CD4-positive, alpha-beta memory T cell (primary cell): ENCODE measurements around the gene EPS8. TPM values are rescaled to one million over a fixed set of nuclear protein-coding genes. Genes with fewer than 3 reads are reported as not detected.

Experiments
- CTCF ChIA-PET: fragments of 350-600 bp; sonication (Branson Sonifier 250); formaldehyde crosslinking; loops from one replicate; lab custom pipeline; 2021; ENCODE audit warnings: inconsistent platforms; ENCODE audit not compliant: partially characterized antibody; lab: Charles Lee
- POLR2A ChIA-PET: fragments of 350-600 bp; sonication (Branson Sonifier 250); formaldehyde crosslinking; loops from one replicate; lab custom pipeline; 2021; ENCODE audit not compliant: partially characterized antibody; lab: Charles Lee
- DNase-seq, 5 donors: peaks; one replicate each; pipeline versions ENCODE4 v3.0.0 to v3.0.0-alpha.2; 2020 to 2022; ENCODE audit warnings: mixed read lengths in 1 of 5
- H3K27ac ChIP-seq: one replicate; pipeline ENCODE4 v1.7.0; 2013; ENCODE audit warnings: low read depth, low read length
- H3K27me3 ChIP-seq: 2 replicates; pipeline ENCODE4 v1.7.0; 2013; ENCODE audit warnings: mild to moderate bottlenecking, low read length, moderate library complexity; ENCODE audit not compliant: insufficient read depth
- H3K36me3 ChIP-seq: 2 replicates; pipeline ENCODE4 v1.7.0; 2013; ENCODE audit warnings: mild to moderate bottlenecking, low read length, moderate library complexity; ENCODE audit not compliant: insufficient read depth
- H3K4me1 ChIP-seq: 2 replicates; pipeline ENCODE4 v1.7.0; 2013; ENCODE audit warnings: mild to moderate bottlenecking, low read length, moderate library complexity; ENCODE audit not compliant: insufficient read depth
- H3K4me3 ChIP-seq, 2 donors: one replicate each; pipeline ENCODE4 v1.7.0; 2013; ENCODE audit warnings: low read length in 2 of 2, mild to moderate bottlenecking in 1 of 2
- H3K9me3 ChIP-seq, 2 donors: one replicate each; pipeline ENCODE4 v1.7.0; 2013; ENCODE audit warnings: low read length in 2 of 2, control low read depth in 1 of 2; ENCODE audit not compliant: control insufficient read depth in 1 of 2
- H3K27ac Mint-ChIP-seq, 7 donors: one replicate each; pipeline ENCODE4 v1.8.0; 2020 to 2021; ENCODE audit warnings: mixed read lengths in 7 of 7, mild to moderate bottlenecking in 6 of 7, inconsistent platforms in 3 of 7, moderate library complexity in 3 of 7
- H3K27me3 Mint-ChIP-seq, 2 donors: one replicate each; pipeline ENCODE4 v1.8.0; 2020 to 2021; ENCODE audit warnings: mixed read lengths in 2 of 2
- H3K36me3 Mint-ChIP-seq, 2 donors: one replicate each; pipeline ENCODE4 v1.8.0; 2020 to 2021; ENCODE audit warnings: mixed read lengths in 2 of 2, inconsistent platforms in 1 of 2, mild to moderate bottlenecking in 1 of 2
- H3K4me1 Mint-ChIP-seq, 4 donors: one replicate each; pipeline ENCODE4 v1.8.0; 2020 to 2021; ENCODE audit warnings: mixed read lengths in 4 of 4, mild to moderate bottlenecking in 1 of 4
- H3K4me3 Mint-ChIP-seq, 8 donors: one replicate each; pipeline ENCODE4 v1.8.0; 2020 to 2021; ENCODE audit warnings: mixed read lengths in 8 of 8, mild to moderate bottlenecking in 7 of 8, moderate library complexity in 6 of 8, inconsistent platforms in 3 of 8
- H3K9me3 Mint-ChIP-seq, 8 donors: one replicate each; pipeline ENCODE4 v1.8.0; 2020 to 2021; ENCODE audit warnings: mixed read lengths in 8 of 8, mild to moderate bottlenecking in 5 of 8, inconsistent platforms in 3 of 8, moderate library complexity in 1 of 8
- intact Hi-C: fragments of 100-400 bp; cut with micrococcal nuclease; formaldehyde crosslinking; loops from one replicate; pipeline ENCODE4 v1.15.1; 2023
- polyA plus RNA-seq, 2 donors: library from polyadenylated mRNA; unstranded; fragments of 300-500 nt; fragmentation: Illumina TruSeq; gene quantifications; one replicate each; pipeline ENCODE4 v1.2.3, GENCODE V29; 2021
- total RNA-seq, 2 experiments: library from RNA; stranded (reverse); gene quantifications; one replicate each; pipeline ENCODE4 v1.2.3, GENCODE V29; 2021

Gene EPS8
- total and polyA plus RNA-seq, 4 experiments from 2014 or later = 2.6 to 4.0 (median 3.6) TPM

- Mint-ChIP-seq H3K36me3 (no peaks in the 10 kb centered on the region), H3K4me1 (no peaks in the 10 kb centered on the region), H3K9me3 (peaks cover 0 to 2% (median 0%) of the 10 kb centered on the region in 8 donors), H3K27ac (no peak overlapping the region), H3K4me3 (no peak overlapping the region), H3K27me3 (no peaks in the 10 kb centered on the region)
- ChIA-PET POLR2A (interaction anchor here (1.1 kb wide), 1 partner anchor 138 kb away, joined by 3 read pairs; no protein-coding TSS in a partner anchor), CTCF (no interaction called here)
- Histone ChIP-seq H3K27ac (no peak overlapping the region), H3K9me3 (no peaks in the 10 kb centered on the region), H3K36me3 (no peaks in the 10 kb centered on the region), H3K4me1 (no peaks in the 10 kb centered on the region), H3K27me3 (no peaks in the 10 kb centered on the region), H3K4me3 (no peak overlapping the region)
- DNase-seq = no peak
- intact Hi-C loops = no loop called here
Observed at GRCh38 chr12:15709551-15709950, 79.6 kb downstream of the EPS8 start.

DNA sequence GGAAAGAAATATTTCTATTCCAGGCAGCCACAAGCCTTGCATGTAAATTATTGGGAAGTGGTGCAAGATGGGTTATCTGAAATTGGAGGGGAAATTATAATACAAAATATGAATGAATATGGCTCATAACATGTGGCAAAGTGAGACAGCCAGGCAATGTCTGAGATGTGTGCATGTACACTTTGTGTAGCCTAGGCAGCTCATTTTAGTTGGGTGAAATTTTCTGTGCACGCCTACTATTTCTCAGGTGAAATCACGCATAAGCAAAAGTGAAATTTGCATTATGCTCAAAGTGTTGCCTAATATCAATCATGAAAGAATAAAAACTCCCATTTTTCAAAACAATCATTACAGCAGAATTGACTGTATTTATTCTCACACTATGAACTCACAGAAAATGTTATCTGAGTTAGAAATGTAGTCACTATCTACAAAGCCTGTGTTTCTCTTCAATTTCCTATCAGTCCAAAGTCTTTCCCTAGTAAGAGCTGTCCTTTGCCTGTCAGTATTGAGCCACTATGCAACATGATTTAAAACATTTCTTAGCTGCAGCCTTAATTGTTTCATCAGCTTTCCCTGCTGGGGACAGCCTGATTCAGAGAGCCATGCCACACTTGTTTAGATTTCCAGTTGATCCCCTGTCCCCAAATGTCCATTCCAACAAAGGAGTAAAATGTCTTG, 80.7 kb downstream of the EPS8 start:
- no peak for DNase-seq
- no peaks in the 10 kb centered on the region for H3K27me3 ChIP-seq
- intact Hi-C loops = no loop called here
- H3K9me3 Mint-ChIP-seq = peaks cover 0 to 2% (median 0%) of the 10 kb centered on the region in 8 donors
- no peaks in the 10 kb centered on the region for H3K27me3 Mint-ChIP-seq
- no peak overlapping the region for H3K4me3 ChIP-seq
- H3K4me1 Mint-ChIP-seq = no peaks in the 10 kb centered on the region
- no peak overlapping the region for H3K27ac ChIP-seq
- no peaks in the 10 kb centered on the region for H3K36me3 ChIP-seq
- POLR2A ChIA-PET = interaction anchor here (1.1 kb wide), 1 partner anchor 137 kb away, joined by 3 read pairs; no protein-coding TSS in a partner anchor
- H3K4me3 Mint-ChIP-seq = no peak overlapping the region
- no peaks in the 10 kb centered on the region for H3K4me1 ChIP-seq
- no peaks in the 10 kb centered on the region for H3K36me3 Mint-ChIP-seq
- H3K9me3 ChIP-seq = no peaks in the 10 kb centered on the region
- no peak overlapping the region for H3K27ac Mint-ChIP-seq
- CTCF ChIA-PET = no interaction called here

DNA sequence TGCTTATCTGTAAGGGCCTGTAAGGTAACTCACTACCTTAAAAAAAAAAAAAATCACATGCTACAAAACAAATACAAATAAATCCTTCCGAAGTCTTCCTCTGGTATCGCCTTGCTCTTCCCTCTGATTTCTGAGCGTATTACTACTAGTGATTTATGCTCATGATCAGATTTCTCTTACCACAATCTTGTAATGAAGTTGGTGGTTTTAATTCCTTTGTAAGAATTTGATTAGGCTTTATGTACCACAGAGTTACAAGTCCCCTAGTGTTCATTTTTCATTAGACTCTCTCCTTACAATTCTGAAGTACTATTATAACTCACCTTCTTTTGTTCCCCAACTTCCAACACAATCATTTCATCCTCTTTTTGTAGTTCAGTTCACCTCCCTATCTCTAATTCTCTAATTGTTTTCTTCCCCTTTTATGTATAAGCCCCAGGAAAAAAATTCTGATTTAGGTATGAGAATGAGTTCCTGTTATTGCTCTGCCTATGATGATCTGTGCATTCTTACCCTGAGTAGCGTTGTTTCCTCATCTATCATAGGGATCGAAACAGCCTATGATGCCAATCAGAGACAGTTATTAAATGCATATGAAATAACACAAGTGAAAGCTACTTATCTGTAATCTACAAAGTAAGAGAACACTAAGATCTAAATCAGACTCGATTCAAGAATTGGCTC, 81.5 kb downstream of the EPS8 start:
- no peaks in the 10 kb centered on the region for H3K27me3 ChIP-seq
- Mint-ChIP-seq H3K27me3 (no peaks in the 10 kb centered on the region), H3K4me1 (no peaks in the 10 kb centered on the region), H3K36me3 (no peaks in the 10 kb centered on the region), H3K4me3 (no peak overlapping the region), H3K9me3 (peaks cover 0 to 2% (median 0%) of the 10 kb centered on the region in 8 donors), H3K27ac (no peak overlapping the region)
- intact Hi-C loops = no loop called here
- no peak overlapping the region for H3K27ac ChIP-seq
- no peak for DNase-seq
- POLR2A ChIA-PET = no interaction called here
- no peaks in the 10 kb centered on the region for H3K9me3 ChIP-seq
- no peaks in the 10 kb centered on the region for H3K36me3 ChIP-seq
- H3K4me3 ChIP-seq = no peak overlapping the region
- no peaks in the 10 kb centered on the region for H3K4me1 ChIP-seq
- CTCF ChIA-PET = no interaction called here

DNA sequence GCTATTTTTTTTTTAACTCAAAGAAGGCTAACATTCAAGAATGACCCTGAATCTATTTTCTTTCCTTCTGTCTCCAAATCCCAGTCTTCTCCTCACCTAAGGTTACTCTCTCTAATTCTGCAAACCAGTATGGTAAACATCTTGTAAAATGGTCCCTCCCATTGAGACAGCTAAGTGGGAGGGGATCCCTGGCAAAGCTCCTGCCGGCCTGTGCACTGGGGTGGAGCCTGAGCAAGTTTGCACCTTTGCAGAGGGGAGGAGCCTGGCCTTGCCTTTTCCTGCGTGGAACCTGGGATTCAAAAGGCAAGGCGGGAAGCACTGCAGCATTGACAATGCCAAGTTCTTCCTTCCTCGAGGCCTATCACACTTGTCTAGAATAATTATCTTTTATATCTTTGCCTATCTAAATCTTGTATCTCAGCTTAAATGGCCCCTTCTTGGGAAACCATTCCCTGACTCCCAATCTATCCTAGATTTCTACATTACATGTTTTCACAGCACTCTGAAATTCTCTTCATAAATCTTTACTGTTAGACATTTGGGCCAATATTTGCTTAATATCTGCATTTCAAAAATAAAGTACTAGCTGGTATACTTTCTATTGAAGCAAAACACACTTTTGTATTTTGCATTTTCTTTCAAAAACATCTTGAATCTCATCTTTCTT, 83.0 kb downstream of the EPS8 start:
- no peaks in the 10 kb centered on the region for H3K27me3 Mint-ChIP-seq
- intact Hi-C loops = no loop called here

DNA sequence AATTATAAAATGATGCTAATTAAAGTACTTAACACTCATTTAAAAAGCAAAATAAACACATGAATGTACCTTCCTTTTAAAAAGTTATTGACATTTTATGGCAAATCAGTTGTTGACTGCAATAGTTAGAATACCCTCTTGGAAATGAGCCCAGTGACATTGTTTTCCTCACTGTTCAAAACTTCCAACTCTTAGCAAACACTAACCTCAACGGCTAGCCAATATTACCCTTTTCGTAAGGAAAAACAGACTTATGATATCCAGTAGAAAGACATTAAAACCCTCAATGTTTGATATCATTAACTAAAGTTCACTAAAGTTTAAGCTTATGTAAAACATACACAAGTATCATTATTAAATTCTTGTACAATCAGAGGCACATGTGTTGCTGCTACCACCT, 83.6 kb downstream of the EPS8 start:
- DNase-seq = no peak
- no peaks in the 10 kb centered on the region for H3K27me3 Mint-ChIP-seq
- H3K36me3 ChIP-seq = no peaks in the 10 kb centered on the region
- H3K4me3 Mint-ChIP-seq = no peak overlapping the region
- no peak overlapping the region for H3K27ac ChIP-seq
- no peak overlapping the region for H3K27ac Mint-ChIP-seq
- no peaks in the 10 kb centered on the region for H3K36me3 Mint-ChIP-seq
- H3K27me3 ChIP-seq = no peaks in the 10 kb centered on the region
- no peak overlapping the region for H3K4me3 ChIP-seq
- intact Hi-C loops = no loop called here
- peaks cover 0 to 2% (median 0%) of the 10 kb centered on the region in 8 donors for H3K9me3 Mint-ChIP-seq
- peaks cover 2% of the 10 kb centered on the region for H3K4me1 ChIP-seq
- no peaks in the 10 kb centered on the region for H3K9me3 ChIP-seq
- H3K4me1 Mint-ChIP-seq = peaks cover 1 to 3% (median 3%) of the 10 kb centered on the region in 4 donors
- CTCF ChIA-PET = interaction anchor here (1.2 to 1.9 kb wide), 2 partner anchors 9 to 62 kb away, joined by 3 to 4 read pairs; no protein-coding TSS in a partner anchor
- POLR2A ChIA-PET = no interaction called here

More for the DNA sequence above, 83.0 kb downstream of the EPS8 start:
- no peak overlapping the region for H3K27ac ChIP-seq
- H3K4me1 Mint-ChIP-seq = peaks cover 0 to 2% (median 0%) of the 10 kb centered on the region in 4 donors
- H3K36me3 ChIP-seq = no peaks in the 10 kb centered on the region
- DNase-seq = no peak
- H3K4me3 Mint-ChIP-seq = no peak overlapping the region
- no peaks in the 10 kb centered on the region for H3K4me1 ChIP-seq
- no peaks in the 10 kb centered on the region for H3K9me3 ChIP-seq
- no peak overlapping the region for H3K27ac Mint-ChIP-seq
- CTCF ChIA-PET = interaction anchor here (1.2 to 1.9 kb wide), 2 partner anchors 9 to 63 kb away, joined by 3 to 4 read pairs; no protein-coding TSS in a partner anchor
- no peaks in the 10 kb centered on the region for H3K27me3 ChIP-seq
- peaks cover 0 to 2% (median 0%) of the 10 kb centered on the region in 8 donors for H3K9me3 Mint-ChIP-seq
- H3K4me3 ChIP-seq = no peak overlapping the region
- H3K36me3 Mint-ChIP-seq = no peaks in the 10 kb centered on the region
- POLR2A ChIA-PET = no interaction called here

- Histone ChIP-seq H3K4me3 (no peak overlapping the region), H3K9me3 (no peaks in the 10 kb centered on the region), H3K36me3 (no peaks in the 10 kb centered on the region), H3K27ac (no peak overlapping the region), H3K27me3 (no peaks in the 10 kb centered on the region), H3K4me1 (peaks cover 9% of the 10 kb centered on the region)
- ChIA-PET POLR2A (no interaction called here), CTCF (no interaction called here)
- no peak for DNase-seq
- Mint-ChIP-seq H3K27me3 (no peaks in the 10 kb centered on the region), H3K36me3 (no peaks in the 10 kb centered on the region), H3K27ac (no peak overlapping the region), H3K4me3 (no peak overlapping the region), H3K9me3 (no peaks in the 10 kb centered on the region), H3K4me1 (peaks cover 3 to 19% (median 9%) of the 10 kb centered on the region in 4 donors)
- intact Hi-C loops = no loop called here
Observed at GRCh38 chr12:15702276-15702675, 86.9 kb downstream of the EPS8 start.

- Histone ChIP-seq H3K4me3 (no peak overlapping the region), H3K4me1 (peaks cover 9% of the 10 kb centered on the region), H3K36me3 (no peaks in the 10 kb centered on the region), H3K27ac (no peak overlapping the region), H3K27me3 (no peaks in the 10 kb centered on the region), H3K9me3 (no peaks in the 10 kb centered on the region)
- intact Hi-C loops = no loop called here
- H3K4me3 Mint-ChIP-seq = no peak overlapping the region
- H3K27ac Mint-ChIP-seq = peak overlapping the region in 1 of 7 donors; percentile 23
- H3K9me3 Mint-ChIP-seq = no peaks in the 10 kb centered on the region
- no peak for DNase-seq
- H3K4me1 Mint-ChIP-seq = peaks cover 3 to 19% (median 9%) of the 10 kb centered on the region in 4 donors
- H3K36me3 Mint-ChIP-seq = no peaks in the 10 kb centered on the region
- CTCF ChIA-PET = no interaction called here
- POLR2A ChIA-PET = no interaction called here
- peaks cover 0 to 2% of the 10 kb centered on the region in 2 donors for H3K27me3 Mint-ChIP-seq
Observed at GRCh38 chr12:15701631-15702156, 87.5 kb downstream of the EPS8 start.
